ENCODE measurements around the gene AKNA. TPM values are rescaled to one million over a fixed set of nuclear protein-coding genes. Genes with fewer than 3 reads are reported as not detected.
A peak's percentile ranks its signal among the peaks of the same experiment; 100 is the strongest.

The AKNA gene
- total RNA-seq, 1 donor from 2014 or later: 2.6 TPM

- no peak for DNase-seq (ENCODE audit: low read depth)
- no peak for FAIRE-seq
Observed at GRCh38 chr9:114300153-114300845, 87.5 kb downstream of the AKNA start.

GRCh38 chr9:114299286-114300152, 88.3 kb downstream of the AKNA start:
- no peak for FAIRE-seq
- no peaks in the 10 kb centered on the region for H3K27me3 ChIP-seq (ENCODE audit: control insufficient read depth, insufficient read depth, low read length)
- no peak overlapping the region for H3K4me3 ChIP-seq (ENCODE audit: low read depth, low read length)
- H3K36me3 ChIP-seq (ENCODE audit: control insufficient read depth, insufficient read depth, low read length): peaks cover 18% of the 10 kb centered on the region
- no peak for DNase-seq (ENCODE audit: low read depth)
- TF ChIP-seq CTCF (IDR thresholded peaks at IDR 0.05; ENCODE audit: insufficient read depth, low read length, severe bottlenecking): no peak

More at GRCh38 chr9:114300153-114300845, 87.5 kb downstream of the AKNA start:
- H3K4me3 ChIP-seq (ENCODE audit: low read depth, low read length): no peak overlapping the region
- TF ChIP-seq CTCF (IDR thresholded peaks at IDR 0.05; ENCODE audit: insufficient read depth, low read length, severe bottlenecking): no peak
- H3K36me3 ChIP-seq (ENCODE audit: control insufficient read depth, insufficient read depth, low read length): peaks cover 16% of the 10 kb centered on the region
- H3K27me3 ChIP-seq (ENCODE audit: control insufficient read depth, insufficient read depth, low read length): no peaks in the 10 kb centered on the region

- DNase-seq (ENCODE audit: low read depth) (no peak), FAIRE-seq (no peak)
- no peaks in the 10 kb centered on the region for H3K27me3 ChIP-seq (ENCODE audit: control insufficient read depth, insufficient read depth, low read length)
- no peak overlapping the region for H3K4me3 ChIP-seq (ENCODE audit: low read depth, low read length)
- no peak for TF ChIP-seq CTCF (IDR thresholded peaks at IDR 0.05; ENCODE audit: insufficient read depth, low read length, severe bottlenecking)
- peaks cover 20% of the 10 kb centered on the region for H3K36me3 ChIP-seq (ENCODE audit: control insufficient read depth, insufficient read depth, low read length)
Observed at GRCh38 chr9:114296338-114296737, 91.4 kb downstream of the AKNA start.

- no peak for TF ChIP-seq CTCF (IDR thresholded peaks at IDR 0.05; ENCODE audit: insufficient read depth, low read length, severe bottlenecking)
- Histone ChIP-seq H3K4me3 (ENCODE audit: low read depth, low read length) (no peak overlapping the region), H3K36me3 (ENCODE audit: control insufficient read depth, insufficient read depth, low read length) (peaks cover 12% of the 10 kb centered on the region), H3K27me3 (ENCODE audit: control insufficient read depth, insufficient read depth, low read length) (no peaks in the 10 kb centered on the region)
- DNase-seq (ENCODE audit: low read depth): no peak
- FAIRE-seq: no peak
Observed at GRCh38 chr9:114294664-114295063, 93.1 kb downstream of the AKNA start.

- no peak for DNase-seq (ENCODE audit: low read depth)
- H3K4me3 ChIP-seq (ENCODE audit: low read depth, low read length): no peak overlapping the region
- FAIRE-seq: peak; percentile 52
- no peaks in the 10 kb centered on the region for H3K27me3 ChIP-seq (ENCODE audit: control insufficient read depth, insufficient read depth, low read length)
- TF ChIP-seq CTCF (IDR thresholded peaks at IDR 0.05; ENCODE audit: insufficient read depth, low read length, severe bottlenecking): no peak
- peaks cover 12% of the 10 kb centered on the region for H3K36me3 ChIP-seq (ENCODE audit: control insufficient read depth, insufficient read depth, low read length)
Observed at GRCh38 chr9:114291886-114292590, 95.7 kb downstream of the AKNA start.
